Neuronal stem cell (in vitro differentiated cells): ENCODE data around the gene PDGFA.

ENCODE experiments used
- DNase-seq: peaks from one replicate; pipeline ENCODE4 v3.0.0-alpha.2; 2013; ENCODE audit warnings: low spot score
- H2AFZ ChIP-seq: one replicate; pipeline ENCODE4 v1.6.1; 2013; ENCODE audit warnings: mild to moderate bottlenecking, low read length, inconsistent platforms
- H2AK5ac ChIP-seq: 2 replicates; pipeline ENCODE4 v1.6.1; 2013; ENCODE audit warnings: low read depth, mild to moderate bottlenecking, inconsistent platforms, low read length, moderate library complexity, mixed read lengths
- H2BK120ac ChIP-seq: 2 replicates; pipeline ENCODE4 v1.6.1; 2013; ENCODE audit warnings: low read depth, mild to moderate bottlenecking, inconsistent platforms, low read length, moderate library complexity, mixed read lengths
- H2BK12ac ChIP-seq: one replicate; pipeline ENCODE4 v1.6.1; 2013; ENCODE audit warnings: low read length, inconsistent platforms
- H2BK15ac ChIP-seq: 2 replicates; pipeline ENCODE4 v1.6.1; 2013; ENCODE audit warnings: mild to moderate bottlenecking, low read length, inconsistent platforms, mixed read lengths
- H2BK5ac ChIP-seq: one replicate; pipeline ENCODE4 v1.6.1; 2013; ENCODE audit warnings: inconsistent platforms, mild to moderate bottlenecking, low read length, moderate library complexity
- H3K14ac ChIP-seq: one replicate; pipeline ENCODE4 v1.6.1; 2013; ENCODE audit warnings: low read length, inconsistent platforms
- H3K18ac ChIP-seq: 2 replicates; pipeline ENCODE4 v1.6.1; 2013; ENCODE audit warnings: low read length, inconsistent platforms
- H3K23ac ChIP-seq: 2 replicates; pipeline ENCODE4 v1.6.1; 2013; ENCODE audit warnings: low read depth, mild to moderate bottlenecking, mixed read lengths, low read length, inconsistent platforms; ENCODE audit not compliant: poor library complexity
- H3K27ac ChIP-seq: replicated peaks from 3 replicates; pipeline ENCODE4 v1.5.1; 2013; ENCODE audit warnings: low read length, inconsistent platforms
- H3K27me3 ChIP-seq, 3 experiments: 2 replicates each; pipeline ENCODE4 v1.6.1; 2013; ENCODE audit warnings: low read length in 3 of 3, mild to moderate bottlenecking in 2 of 3, inconsistent platforms in 1 of 3, low read depth in 1 of 3, mixed read lengths in 1 of 3, moderate library complexity in 1 of 3; ENCODE audit not compliant: control insufficient read depth in 3 of 3, insufficient read depth in 3 of 3
- H3K36me3 ChIP-seq, 2 donors: replicated peaks in 1 of 2; 2 replicates each; pipeline ENCODE4 v1.6.1; 2013; ENCODE audit warnings: low read length in 2 of 2; ENCODE audit not compliant: control insufficient read depth in 2 of 2, insufficient read depth in 2 of 2
- H3K4ac ChIP-seq: 2 replicates; pipeline ENCODE4 v1.6.1; 2013; ENCODE audit warnings: inconsistent platforms, mild to moderate bottlenecking, low read length, moderate library complexity
- H3K4me1 ChIP-seq, 2 donors: 1 replicate in 1 of 2; 2 replicates in 1 of 2; pipeline ENCODE4 v1.6.1; 2013; ENCODE audit warnings: low read length in 2 of 2, low read depth in 1 of 2; ENCODE audit not compliant: control insufficient read depth in 2 of 2, insufficient read depth in 1 of 2
- H3K4me2 ChIP-seq: one replicate; pipeline ENCODE4 v1.6.1; 2013; ENCODE audit warnings: mild to moderate bottlenecking, low read length, inconsistent platforms; ENCODE audit not compliant: insufficient read depth, poor library complexity, severe bottlenecking
- H3K4me3 ChIP-seq, 2 donors: 2 replicates each; pipeline ENCODE4 v1.5.1; 2013; ENCODE audit warnings: low read length in 2 of 2, mild to moderate bottlenecking in 2 of 2, inconsistent platforms in 1 of 2, moderate library complexity in 1 of 2
- H3K79me1 ChIP-seq: one replicate; pipeline ENCODE4 v1.6.1; 2013; ENCODE audit warnings: low read depth, mild to moderate bottlenecking, inconsistent platforms, low read length, moderate library complexity
- H3K9ac ChIP-seq: one replicate; pipeline ENCODE4 v1.6.1; 2013; ENCODE audit warnings: mild to moderate bottlenecking, low read depth, low read length, inconsistent platforms; ENCODE audit not compliant: poor library complexity
- H3K9me3 ChIP-seq, 2 donors: replicated peaks in 1 of 2; 2 replicates each; pipeline versions ENCODE3 to v1.6.1; 2013; ENCODE audit warnings: low read length in 2 of 2, mild to moderate bottlenecking in 2 of 2, inconsistent platforms in 1 of 2, low read depth in 1 of 2, mixed read lengths in 1 of 2, moderate library complexity in 1 of 2; ENCODE audit not compliant: control insufficient read depth in 2 of 2, insufficient read depth in 1 of 2
- H4K8ac ChIP-seq: one replicate; pipeline ENCODE4 v1.6.1; 2013; ENCODE audit warnings: low read depth, mild to moderate bottlenecking, inconsistent platforms, low read length, moderate library complexity
- H4K91ac ChIP-seq: one replicate; pipeline ENCODE4 v1.6.1; 2013; ENCODE audit warnings: low read length, low read depth, mild to moderate bottlenecking, inconsistent platforms; ENCODE audit not compliant: poor library complexity
- WGBS, 2 donors: extraction: QIAGEN DNeasy Blood & Tissue Kit; methylation state at CpG; one replicate each; pipeline ENCODE4 v1.1.7; 2013; ENCODE audit warnings: missing lambda C conversion rate in 2 of 2, mixed read lengths in 1 of 2; ENCODE audit not compliant: insufficient read length in 2 of 2, insufficient replicate concordance in 1 of 2; ENCODE audit errors: extremely low coverage in 2 of 2; 5-methylcytosine and 5-hydroxymethylcytosine counted together

The PDGFA gene

GRCh38 chr7:463817-464453, 55.7 kb downstream of the PDGFA start:
- no peak overlapping the region for H2AFZ ChIP-seq
- no peak overlapping the region for H2AK5ac ChIP-seq
- H2BK12ac ChIP-seq = no peak overlapping the region
- H2BK15ac ChIP-seq = no peak overlapping the region
- H2BK120ac ChIP-seq = no peak overlapping the region
- H3K14ac ChIP-seq = no peak overlapping the region
- H3K4me1 ChIP-seq = peaks cover 7 to 16% of the 10 kb centered on the region in 2 donors
- WGBS, 2 donors = no CpG with 5 or more reads among the region's 35 CpGs
- no peak overlapping the region for H4K91ac ChIP-seq
- H3K9me3 ChIP-seq = peaks cover 5 to 8% of the 10 kb centered on the region in 2 donors
- peaks cover 0 to 4% of the 10 kb centered on the region in 2 donors for H3K36me3 ChIP-seq
- H3K18ac ChIP-seq = peak overlapping the region; percentile 1
- DNase-seq = no peak
- H3K4me3 ChIP-seq = no peak overlapping the region
- no peak overlapping the region for H4K8ac ChIP-seq
- no peak overlapping the region for H3K4me2 ChIP-seq
- no peak overlapping the region for H2BK5ac ChIP-seq
- no peak overlapping the region for H3K23ac ChIP-seq
- H3K79me1 ChIP-seq = no peaks in the 10 kb centered on the region
- peaks cover 0 to 4% (median 0%) of the 10 kb centered on the region in 3 experiments for H3K27me3 ChIP-seq
- no peak overlapping the region for H3K4ac ChIP-seq
- no peak overlapping the region for H3K9ac ChIP-seq
- H3K27ac ChIP-seq = no peak overlapping the region

- no peak for DNase-seq
- no peak overlapping the region for H4K91ac ChIP-seq
- no CpG with 5 or more reads among the region's 36 CpGs for WGBS, 2 donors
- peaks cover 0 to 3% of the 10 kb centered on the region in 2 donors for H3K36me3 ChIP-seq
- peak overlapping the region; percentile 94 for H2BK5ac ChIP-seq
- no peak overlapping the region for H2AFZ ChIP-seq
- H2BK120ac ChIP-seq = no peak overlapping the region
- peak overlapping the region; percentile 7 for H3K18ac ChIP-seq
- no peak overlapping the region for H2BK12ac ChIP-seq
- H3K9me3 ChIP-seq = peaks cover 5 to 8% of the 10 kb centered on the region in 2 donors
- no peak overlapping the region for H3K9ac ChIP-seq
- no peak overlapping the region for H2BK15ac ChIP-seq
- H3K23ac ChIP-seq = no peak overlapping the region
- no peaks in the 10 kb centered on the region for H3K79me1 ChIP-seq
- peak overlapping the region; percentile 86 for H2AK5ac ChIP-seq
- no peak overlapping the region for H3K14ac ChIP-seq
- H3K4ac ChIP-seq = no peak overlapping the region
- no peak overlapping the region for H3K4me3 ChIP-seq
- no peak overlapping the region for H3K27ac ChIP-seq
- peaks cover 7 to 16% of the 10 kb centered on the region in 2 donors for H3K4me1 ChIP-seq
- H3K4me2 ChIP-seq = no peak overlapping the region
- H3K27me3 ChIP-seq = peaks cover 0 to 4% (median 0%) of the 10 kb centered on the region in 3 experiments
- no peak overlapping the region for H4K8ac ChIP-seq
These were observed 56.3 kb downstream of the PDGFA start for GRCh38 chr7:463362-463781.

GRCh38 chr7:462173-463103, 57.2 kb downstream of the PDGFA start:
- peak overlapping the region; percentile 90 for H3K4ac ChIP-seq
- WGBS, 2 donors = no CpG with 5 or more reads among the region's 49 CpGs
- no peaks in the 10 kb centered on the region for H3K79me1 ChIP-seq
- H2AK5ac ChIP-seq = peak overlapping the region; percentile 86
- peaks cover 0 to 5% of the 10 kb centered on the region in 2 donors for H3K9me3 ChIP-seq
- no peak overlapping the region for H3K14ac ChIP-seq
- peak overlapping the region; percentile 95 for H2BK120ac ChIP-seq
- no peaks in the 10 kb centered on the region for H3K36me3 ChIP-seq
- H3K23ac ChIP-seq = no peak overlapping the region
- H4K8ac ChIP-seq = no peak overlapping the region
- peaks cover 7 to 16% of the 10 kb centered on the region in 2 donors for H3K4me1 ChIP-seq
- peak overlapping the region; percentile 31 for H3K9ac ChIP-seq
- H3K4me3 ChIP-seq = no peak overlapping the region
- peak overlapping the region; percentile 100 for H2BK15ac ChIP-seq
- peak overlapping the region; percentile 94 for H2BK5ac ChIP-seq
- no peak overlapping the region for H2AFZ ChIP-seq
- H2BK12ac ChIP-seq = peak overlapping the region; percentile 75
- no peak for DNase-seq
- H3K27ac ChIP-seq = no peak overlapping the region
- H3K18ac ChIP-seq = peak overlapping the region; percentile 96
- no peak overlapping the region for H3K4me2 ChIP-seq
- peaks cover 0 to 4% (median 0%) of the 10 kb centered on the region in 3 experiments for H3K27me3 ChIP-seq
- H4K91ac ChIP-seq = no peak overlapping the region
